A549 treated with RU486 at 1 μM for 4 hours (cell line): ENCODE results near the gene UGT1A3. TPM values are rescaled to one million over a fixed set of nuclear protein-coding genes. Genes with fewer than 3 reads are reported as not detected.

Experiments
- total RNA-seq: library from RNA; stranded (reverse); fragments of 200-300 nt; extraction: Qiagen RNA extraction; gene quantifications from 5 replicates; pipeline ENCODE4 v1.2.3, GENCODE V29; 2022; ENCODE audit warnings: low read depth

The UGT1A3 gene
- total RNA-seq: 0.10 to 0.22 TPM (median 0.13 TPM) in 3 of 5 replicates, not detected in the others

DNA sequence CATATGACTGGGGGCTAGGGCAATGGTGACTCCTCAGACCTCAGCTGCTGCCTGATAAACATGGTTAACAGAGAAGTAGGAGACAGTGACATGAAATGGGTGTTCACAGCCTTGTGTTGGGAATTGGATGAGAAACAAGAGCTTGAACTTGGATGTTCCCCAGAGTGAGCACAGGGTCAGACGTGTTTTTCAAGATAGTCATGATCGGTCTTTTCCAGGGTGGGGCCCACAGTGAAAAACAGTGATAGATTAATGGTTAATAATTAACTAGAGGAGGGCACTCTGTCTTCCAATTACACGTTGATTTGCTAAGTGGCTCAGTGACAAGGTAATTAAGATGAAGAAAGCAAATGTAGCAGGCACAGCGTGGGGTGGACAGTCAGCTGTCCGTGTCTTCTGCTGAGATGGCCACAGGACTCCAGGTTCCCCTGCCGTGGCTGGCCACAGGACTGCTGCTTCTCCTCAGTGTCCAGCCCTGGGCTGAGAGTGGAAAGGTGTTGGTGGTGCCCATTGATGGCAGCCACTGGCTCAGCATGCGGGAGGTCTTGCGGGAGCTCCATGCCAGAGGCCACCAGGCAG is at the start of gene UGT1A3:
TSS of gene UGT1A3 (plus strand) at position 320 of the 579 bp plus-strand sequence. CDS start at position 405, 85 bp downstream.

DNA sequence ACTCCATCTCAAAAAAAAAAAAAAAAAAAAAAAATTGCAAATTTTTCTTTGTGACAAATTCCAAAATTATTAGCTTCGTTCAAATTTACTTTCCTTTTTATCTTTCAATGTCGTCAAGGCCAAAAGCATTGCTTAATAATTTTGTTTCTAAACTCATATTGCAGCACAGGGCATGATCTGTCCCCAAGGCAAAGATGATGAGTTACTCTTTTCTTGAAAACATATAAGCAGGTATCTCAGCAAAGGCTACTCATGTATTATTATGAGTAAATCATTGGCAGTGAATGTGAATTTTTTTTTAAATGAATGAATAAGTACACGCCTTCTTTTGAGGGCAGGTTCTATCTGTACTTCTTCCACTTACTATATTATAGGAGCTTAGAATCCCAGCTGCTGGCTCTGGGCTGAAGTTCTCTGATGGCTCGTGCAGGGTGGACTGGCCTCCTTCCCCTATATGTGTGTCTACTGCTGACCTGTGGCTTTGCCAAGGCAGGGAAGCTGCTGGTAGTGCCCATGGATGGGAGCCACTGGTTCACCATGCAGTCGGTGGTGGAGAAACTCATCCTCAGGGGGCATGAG is 47.2 kb upstream of the UGT1A3 start, which contains the start of gene UGT1A7:
TSS of gene UGT1A7 (plus strand) at position 381 of the 579 bp plus-strand sequence. CDS start at position 418, 37 bp downstream.

DNA sequence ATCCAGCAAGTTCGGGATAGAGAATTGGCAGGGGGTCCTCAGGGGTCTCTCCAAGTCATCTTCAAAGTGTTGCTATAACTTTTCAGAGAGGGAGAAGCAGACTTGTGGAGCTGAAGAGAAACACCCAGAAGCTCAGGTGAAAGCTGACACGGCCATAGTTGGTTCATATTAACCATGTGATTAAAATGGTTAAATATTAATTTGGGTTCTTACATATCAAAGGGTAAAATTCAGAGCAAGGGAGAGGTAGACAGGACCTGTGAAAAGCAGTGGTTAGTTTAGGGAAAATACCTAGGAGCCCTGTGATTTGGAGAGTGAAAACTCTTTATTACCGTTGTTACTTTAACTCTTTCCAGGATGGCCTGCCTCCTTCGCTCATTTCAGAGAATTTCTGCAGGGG is 36.2 kb upstream of the UGT1A3 start, which contains the start of gene UGT1A6:
TSS of gene UGT1A6 (plus strand) at position 243 of the 400 bp plus-strand sequence. CDS start at position 358, 115 bp downstream.

DNA sequence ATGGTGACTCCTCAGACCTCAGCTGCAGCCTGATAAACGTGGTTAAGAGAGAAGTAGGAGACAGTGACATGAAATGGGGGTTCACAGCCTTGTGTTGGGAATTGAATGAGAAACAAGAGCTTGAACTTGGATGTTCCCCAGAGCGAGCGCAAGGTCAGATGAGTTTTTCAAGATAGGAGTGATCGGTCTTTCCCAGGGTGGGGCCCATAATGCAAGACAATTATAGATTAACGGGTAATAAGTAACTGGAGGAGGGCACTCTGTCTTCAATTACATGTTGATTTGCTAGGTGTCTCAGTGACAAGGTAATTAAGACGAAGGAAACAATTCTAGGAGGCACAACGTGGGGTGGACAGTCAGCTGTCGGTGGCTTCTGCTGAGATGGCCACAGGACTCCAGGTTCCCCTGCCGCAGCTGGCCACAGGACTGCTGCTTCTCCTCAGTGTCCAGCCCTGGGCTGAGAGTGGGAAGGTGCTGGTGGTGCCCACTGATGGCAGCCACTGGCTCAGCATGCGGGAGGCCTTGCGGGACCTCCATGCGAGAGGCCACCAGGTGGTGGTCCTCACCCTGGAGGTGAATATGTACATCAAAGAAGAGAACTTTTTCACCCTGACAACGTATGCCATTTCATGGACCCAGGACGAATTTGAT is 16.1 kb upstream of the UGT1A3 start, which contains the start of gene UGT1A5:
TSS of gene UGT1A5 (plus strand) at position 297 of the 651 bp plus-strand sequence. CDS start at position 382, 85 bp downstream.

DNA sequence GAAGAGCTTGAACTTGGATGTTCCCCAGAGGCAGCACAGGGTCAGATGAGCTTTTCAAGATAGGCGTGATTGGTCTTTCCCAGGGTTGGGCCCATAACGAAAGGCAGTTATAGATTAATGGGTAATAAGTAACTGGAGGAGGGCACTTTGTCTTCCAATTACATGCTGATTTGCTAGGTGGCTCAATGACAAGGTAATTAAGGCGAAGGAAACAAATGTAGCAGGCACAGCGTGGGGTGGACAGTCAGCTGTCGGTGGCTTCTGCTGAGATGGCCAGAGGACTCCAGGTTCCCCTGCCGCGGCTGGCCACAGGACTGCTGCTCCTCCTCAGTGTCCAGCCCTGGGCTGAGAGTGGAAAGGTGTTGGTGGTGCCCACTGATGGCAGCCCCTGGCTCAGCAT is 10.3 kb upstream of the UGT1A3 start, which contains the start of gene UGT1A4:
TSS of gene UGT1A4 (plus strand) at position 185 of the 400 bp plus-strand sequence. CDS start at position 270, 85 bp downstream.

DNA sequence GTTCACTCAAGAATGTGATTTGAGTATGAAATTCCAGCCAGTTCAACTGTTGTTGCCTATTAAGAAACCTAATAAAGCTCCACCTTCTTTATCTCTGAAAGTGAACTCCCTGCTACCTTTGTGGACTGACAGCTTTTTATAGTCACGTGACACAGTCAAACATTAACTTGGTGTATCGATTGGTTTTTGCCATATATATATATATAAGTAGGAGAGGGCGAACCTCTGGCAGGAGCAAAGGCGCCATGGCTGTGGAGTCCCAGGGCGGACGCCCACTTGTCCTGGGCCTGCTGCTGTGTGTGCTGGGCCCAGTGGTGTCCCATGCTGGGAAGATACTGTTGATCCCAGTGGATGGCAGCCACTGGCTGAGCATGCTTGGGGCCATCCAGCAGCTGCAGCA is 31.2 kb downstream of the UGT1A3 start, which contains the start of gene UGT1A1:
TSS of gene UGT1A1 (plus strand) at position 228 of the 400 bp plus-strand sequence. CDS start at position 246, 18 bp downstream.

DNA sequence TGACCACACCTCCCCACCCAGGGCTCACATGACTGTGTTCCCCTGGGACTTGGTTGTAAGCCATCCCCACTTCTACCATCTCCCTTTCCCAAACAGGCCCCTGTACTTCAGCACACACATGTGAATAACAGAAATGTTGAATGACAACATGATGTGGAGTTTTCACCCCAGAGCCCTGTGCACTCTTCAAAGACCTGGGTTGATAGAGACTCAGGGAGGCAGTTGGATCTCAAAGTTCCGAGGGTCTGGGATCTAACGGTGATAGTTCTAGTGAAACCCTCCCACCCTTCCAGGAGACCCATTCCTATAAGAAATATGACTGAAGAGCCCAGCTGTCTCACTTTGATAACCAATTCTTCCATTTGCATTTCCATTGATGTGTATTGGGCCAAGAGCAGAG is 49.2 kb downstream of the UGT1A3 start, which contains the start of gene MROH2A:
TSS of gene MROH2A (plus strand) at position 301 of the 400 bp plus-strand sequence. CDS start 1,029 bp downstream, outside the sequence.

Other genes starting within 250 kb of the UGT1A3 start
- 20.3 to 24.5 TPM (median 22.4 TPM) in 5 replicates for gene USP40, start 162.3 kb upstream of the UGT1A3 start, total RNA-seq
- 0.06 to 0.13 TPM in 2 of 5 replicates, not detected in the others for gene UGT1A8, start 111.4 kb upstream of the UGT1A3 start, total RNA-seq
- gene UGT1A10, start 92.6 kb upstream of the UGT1A3 start, total RNA-seq: 0.15 to 0.17 TPM in 2 of 5 replicates, not detected in the others
- 3.5 to 6.8 TPM (median 4.9 TPM) in 5 replicates for gene UGT1A9, start 57.1 kb upstream of the UGT1A3 start, total RNA-seq
- gene UGT1A7, start 47.1 kb upstream of the UGT1A3 start, total RNA-seq: 3.4 to 6.3 TPM (median 3.9 TPM) in 5 replicates
- gene UGT1A6, start 36.2 kb upstream of the UGT1A3 start, total RNA-seq: 1.2 to 2.3 TPM (median 1.6 TPM) in 5 replicates
- not detected in 5 replicates for gene UGT1A5, start 16.1 kb upstream of the UGT1A3 start, total RNA-seq
- gene UGT1A4, start 10.3 kb upstream of the UGT1A3 start, total RNA-seq: 0.05 to 0.10 TPM in 2 of 5 replicates, not detected in the others
- 0.66 to 1.2 TPM (median 0.83 TPM) in 5 replicates for gene UGT1A1, start 31.2 kb downstream of the UGT1A3 start, total RNA-seq
- 0.18 to 0.31 TPM (median 0.24 TPM) in 4 of 5 replicates, not detected in the other for gene MROH2A, start 49.3 kb downstream of the UGT1A3 start, total RNA-seq
- gene HJURP, start 125.5 kb downstream of the UGT1A3 start, total RNA-seq: 76.2 to 89.5 TPM (median 80.6 TPM) in 5 replicates
- gene TRPM8, start 188.3 kb downstream of the UGT1A3 start, total RNA-seq: 0.13 to 0.21 TPM (median 0.15 TPM) in 3 of 5 replicates, not detected in the others